Subcutaneous adipose tissue (tissue), 4 donors: ENCODE results near the gene PCNX3. TPM values are rescaled to one million over a fixed set of nuclear protein-coding genes. Genes with fewer than 3 reads are reported as not detected.

ENCODE experiments used
- total RNA-seq, 4 donors: library from RNA; depleted of rRNA; stranded (reverse); fragments of >200 nt; gene quantifications; one replicate each; pipeline ENCODE4 v1.1.0, GENCODE V29; 2016
- TF ChIP-seq, protein P1 (sequence below): fragments of 450-650 bp; IDR thresholded peaks from one replicate; pipeline ENCODE4 v1.5.1; 2016; ENCODE audit warnings: low read depth, mild to moderate bottlenecking, control low read depth, antibody characterized with exemption, moderate library complexity

Gene PCNX3
- total RNA-seq, 4 donors from 2014 or later = 10.3 to 25.2 (median 11.2) TPM

- TF ChIP-seq, protein P1, sequence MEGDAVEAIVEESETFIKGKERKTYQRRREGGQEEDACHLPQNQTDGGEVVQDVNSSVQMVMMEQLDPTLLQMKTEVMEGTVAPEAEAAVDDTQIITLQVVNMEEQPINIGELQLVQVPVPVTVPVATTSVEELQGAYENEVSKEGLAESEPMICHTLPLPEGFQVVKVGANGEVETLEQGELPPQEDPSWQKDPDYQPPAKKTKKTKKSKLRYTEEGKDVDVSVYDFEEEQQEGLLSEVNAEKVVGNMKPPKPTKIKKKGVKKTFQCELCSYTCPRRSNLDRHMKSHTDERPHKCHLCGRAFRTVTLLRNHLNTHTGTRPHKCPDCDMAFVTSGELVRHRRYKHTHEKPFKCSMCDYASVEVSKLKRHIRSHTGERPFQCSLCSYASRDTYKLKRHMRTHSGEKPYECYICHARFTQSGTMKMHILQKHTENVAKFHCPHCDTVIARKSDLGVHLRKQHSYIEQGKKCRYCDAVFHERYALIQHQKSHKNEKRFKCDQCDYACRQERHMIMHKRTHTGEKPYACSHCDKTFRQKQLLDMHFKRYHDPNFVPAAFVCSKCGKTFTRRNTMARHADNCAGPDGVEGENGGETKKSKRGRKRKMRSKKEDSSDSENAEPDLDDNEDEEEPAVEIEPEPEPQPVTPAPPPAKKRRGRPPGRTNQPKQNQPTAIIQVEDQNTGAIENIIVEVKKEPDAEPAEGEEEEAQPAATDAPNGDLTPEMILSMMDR = no peak
Observed at GRCh38 chr11:65583589-65583988, 32.0 kb upstream of the PCNX3 start.

DNA sequence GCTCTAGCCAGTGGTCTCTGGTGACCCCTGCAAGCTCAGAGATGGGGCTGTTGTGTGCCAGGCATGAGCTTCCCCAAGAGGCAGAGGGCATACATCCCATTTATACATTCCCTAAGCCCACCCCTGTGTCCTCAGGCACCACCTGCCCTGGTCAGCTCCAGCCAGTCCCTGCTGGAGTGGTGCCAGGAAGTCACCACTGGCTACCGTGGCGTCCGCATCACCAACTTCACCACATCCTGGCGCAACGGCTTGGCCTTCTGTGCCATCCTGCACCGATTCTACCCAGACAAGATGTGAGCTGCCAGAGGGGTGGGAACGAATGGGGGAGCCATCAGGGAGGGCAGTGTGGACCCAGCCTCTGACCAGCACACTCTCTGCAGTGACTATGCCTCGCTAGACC, 31.5 kb upstream of the PCNX3 start:
- TF ChIP-seq, protein P1 = no peak

DNA sequence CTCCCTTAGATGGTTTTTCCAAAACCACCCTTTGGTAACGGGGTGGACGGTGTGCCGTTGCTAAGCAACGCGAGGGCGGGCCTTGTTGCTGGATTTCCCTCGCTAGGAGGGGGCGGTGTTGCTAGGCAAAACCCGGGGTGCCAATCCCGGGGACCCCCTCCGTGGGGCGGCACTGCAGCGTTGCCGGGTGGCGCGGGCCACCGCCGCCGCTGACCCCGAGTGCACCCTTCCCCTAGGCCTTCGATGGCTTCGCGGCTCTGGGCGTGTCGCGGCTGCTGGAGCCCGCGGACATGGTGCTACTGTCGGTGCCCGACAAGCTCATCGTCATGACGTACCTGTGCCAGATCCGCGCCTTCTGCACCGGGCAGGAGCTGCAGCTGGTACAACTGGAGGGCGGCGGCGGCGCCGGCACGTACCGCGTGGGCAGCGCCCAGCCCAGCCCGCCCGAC, 30.8 kb upstream of the PCNX3 start:
- TF ChIP-seq, protein P1 = no peak

- TF ChIP-seq, protein P1 = no peak
Observed at GRCh38 chr11:65585396-65586246, 30.0 kb upstream of the PCNX3 start.

- TF ChIP-seq, protein P1 = no peak
Observed at GRCh38 chr11:65586247-65586630, 29.3 kb upstream of the PCNX3 start.

DNA sequence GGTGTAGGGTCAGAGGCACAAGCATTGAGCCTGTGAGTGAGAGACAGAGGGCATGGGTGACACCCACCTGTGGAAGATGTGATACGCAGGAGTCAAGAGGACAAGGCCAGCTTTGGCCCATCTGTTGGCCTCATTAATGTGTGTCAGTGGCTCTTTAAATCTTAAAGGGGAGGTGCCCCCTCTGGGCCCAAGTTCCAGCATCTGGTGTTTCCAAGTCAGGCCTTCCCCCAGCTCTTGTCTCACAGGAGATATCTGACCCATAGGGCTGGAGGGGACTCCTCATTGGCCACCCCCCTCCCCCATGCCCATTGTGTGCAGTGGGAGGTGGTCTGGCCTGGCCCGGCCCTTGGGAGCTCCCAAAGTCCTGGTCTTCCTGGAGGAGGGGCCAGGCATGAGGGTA, 28.9 kb upstream of the PCNX3 start:
- TF ChIP-seq, protein P1 = no peak

- TF ChIP-seq, protein P1 = no peak
Observed at GRCh38 chr11:65588199-65589054, 27.1 kb upstream of the PCNX3 start.
